MM.1S (cell line): ENCODE measurements around the gene NAA80.

ENCODE experiments used
- CTCF ChIP-seq: fragments of 300-600 bp; sonication (generic); IDR thresholded peaks from 2 replicates; pipeline ENCODE4 v1.5.1; 2016; ENCODE audit warnings: antibody characterized with exemption, low read length, mixed read lengths
- EZH2 ChIP-seq: fragments of 300-600 bp; sonication (generic); optimal IDR thresholded peaks from 2 replicates; pipeline ENCODE3; 2017; ENCODE audit warnings: low read depth, mild to moderate bottlenecking, antibody characterized with exemption, low read length, mixed read lengths

DNA sequence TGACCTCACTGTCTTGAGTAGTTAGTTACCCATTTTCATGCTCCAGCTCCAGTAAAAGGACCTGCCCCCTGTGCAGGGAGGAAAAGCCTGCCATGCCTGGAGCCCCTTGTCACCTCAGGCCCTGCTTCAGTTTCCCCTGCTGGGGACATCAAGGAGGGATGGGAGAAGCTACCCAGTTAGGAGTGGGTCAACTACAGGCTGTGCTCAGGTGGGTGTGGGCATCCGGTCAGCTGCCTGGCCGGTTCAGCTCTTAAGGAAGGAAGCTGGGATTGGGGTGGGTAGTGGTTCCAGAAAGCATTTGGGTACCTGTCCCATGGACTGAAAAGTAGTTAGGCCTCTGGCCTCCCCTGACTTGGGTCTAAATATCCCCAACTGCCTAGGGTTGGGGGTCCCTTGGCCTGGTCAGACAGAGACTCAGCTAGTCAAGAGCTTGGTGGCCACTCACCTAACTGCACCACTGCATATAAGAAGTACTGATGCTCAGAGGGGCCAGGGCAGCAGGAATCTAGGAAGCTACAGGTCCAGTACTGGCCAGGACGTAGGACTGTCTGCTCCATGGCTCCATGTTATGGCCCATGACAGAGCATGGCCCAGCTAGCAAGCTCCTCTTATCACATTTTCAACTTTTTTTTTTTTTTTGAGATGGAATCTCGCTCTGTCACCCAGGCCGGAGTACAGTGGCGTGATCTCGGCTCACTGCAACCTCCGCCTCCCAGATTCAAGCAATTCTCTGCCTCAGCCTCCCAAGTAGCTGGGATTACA lies 19.8 kb downstream of the NAA80 start:
- TF ChIP-seq CTCF = no peak
- TF ChIP-seq EZH2 = no peak
